Transverse colon (tissue), 4 donors: ENCODE results near the gene BAX. TPM values are rescaled to one million over a fixed set of nuclear protein-coding genes. Genes with fewer than 3 reads are reported as not detected.

Source experiments
- DNase-seq: peaks from one replicate; pipeline ENCODE4 v3.0.0-alpha.2; 2019
- H3K27ac ChIP-seq, 4 donors: fragments of 200-600 bp; sonication (generic); 2 replicates each; pipeline ENCODE4 v1.5.1; 2016 to 2018; ENCODE audit warnings: inconsistent platforms in 4 of 4
- H3K27me3 ChIP-seq: fragments of 200-600 bp; sonication (generic); 2 replicates; pipeline ENCODE4 v1.5.1; 2017; ENCODE audit warnings: inconsistent platforms
- H3K36me3 ChIP-seq, 4 donors: fragments of 200-600 bp; sonication (generic); 2 replicates each; pipeline ENCODE4 v1.5.1; 2017 to 2019; ENCODE audit warnings: inconsistent platforms in 4 of 4
- H3K4me1 ChIP-seq, 4 donors: fragments of 200-600 bp; sonication (generic); 2 replicates each; pipeline ENCODE4 v1.5.1; 2017 to 2020; ENCODE audit warnings: inconsistent platforms in 4 of 4
- H3K4me3 ChIP-seq, 4 donors: fragments of 200-600 bp; sonication (generic); 1 replicate in 1 of 4; 2 replicates in 3 of 4; pipeline versions ENCODE4 v1.5.1 to v1.6.1; 2017 to 2019; ENCODE audit warnings: inconsistent platforms in 4 of 4
- H3K9me3 ChIP-seq, 2 donors: fragments of 200-600 bp; sonication (generic); 2 replicates each; pipeline ENCODE4 v1.5.1; 2017 to 2019; ENCODE audit warnings: inconsistent platforms in 2 of 2
- EP300 ChIP-seq: sonication (generic); formaldehyde crosslinking; IDR thresholded peaks from one replicate; pipeline ENCODE4 v1.6.1; 2017; ENCODE audit warnings: antibody characterized with exemption, low read depth
- POLR2A ChIP-seq: fragments of 450-650 bp; IDR thresholded peaks from one replicate; pipeline ENCODE4 v1.6.1; 2016; ENCODE audit warnings: antibody characterized with exemption, mild to moderate bottlenecking, moderate library complexity
- POLR2AphosphoS5 ChIP-seq, 3 donors: sonication (generic); formaldehyde crosslinking; IDR thresholded peaks; one replicate each; pipeline ENCODE4 v1.6.1; 2016; ENCODE audit warnings: antibody characterized with exemption in 3 of 3
- WGBS, 2 donors: methylation state at CpG; one replicate each; pipeline ENCODE4 v1.1.5; 2018; ENCODE audit warnings: low coverage in 1 of 2; 5-methylcytosine and 5-hydroxymethylcytosine counted together
- in situ Hi-C, 4 donors: fragments of 200-750 bp; cut with MboI; loops; one replicate each; pipeline versions ENCODE4 v1.15.0 to v1.15.1; 2017; ENCODE audit warnings: low sequenced_read_pairs in 3 of 4, low pct_ligation_motif_present in 1 of 4, low pct_unique_long_range_greater_than_20kb in 1 of 4
- intact Hi-C: fragments of 100-400 bp; cut with DNase I; formaldehyde crosslinking; loops from one replicate; pipeline ENCODE4 v1.15.1; 2023; ENCODE audit warnings: low total_unique reads
- total RNA-seq, 4 donors: library from RNA; depleted of rRNA; stranded (reverse); fragments of >200 nt; gene quantifications; one replicate each; pipeline ENCODE4 v1.1.0, GENCODE V29; 2016
- TF ChIP-seq, protein P1 (sequence below), 5 experiments: fragments of 200-600 bp in 3 of 5; fragments of 450-650 bp in 2 of 5; sonication (generic) in 3 of 5; IDR thresholded peaks; 1 replicate in 2 of 5; 2 replicates in 3 of 5; pipeline ENCODE4 v1.5.1; 2016 to 2017; ENCODE audit warnings: antibody characterized with exemption in 5 of 5, inconsistent platforms in 3 of 5, mild to moderate bottlenecking in 2 of 5, moderate library complexity in 1 of 5

Gene BAX
- total RNA-seq, 4 donors from 2014 or later: 74.5 to 152 (median 112) TPM

DNA sequence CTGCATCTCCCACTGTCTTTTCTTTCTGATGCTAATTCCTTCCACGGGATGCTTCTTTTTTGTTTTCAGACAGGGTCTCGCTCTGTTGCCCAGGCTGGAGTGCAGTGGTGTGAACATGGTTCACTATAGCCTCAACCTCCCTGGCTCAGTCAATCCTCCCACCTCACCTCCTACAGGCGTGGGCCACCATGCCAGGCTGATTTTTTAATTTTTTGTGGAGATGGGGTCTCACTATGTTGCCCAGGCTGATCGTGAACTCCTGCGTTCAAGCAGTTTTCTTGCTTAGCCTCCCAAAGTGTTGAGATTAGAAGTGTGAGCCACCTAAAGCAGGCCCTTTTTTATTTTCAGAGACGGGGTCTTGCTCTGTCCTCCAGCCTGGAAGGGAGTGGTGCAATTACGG is 33.6 kb downstream of the BAX start:
- intact Hi-C loops: no loop called here
- 78 to 97% methylated on average over 3 to 7 of the region's 7 CpGs for WGBS, 2 donors
- no peaks in the 10 kb centered on the region for H3K9me3 ChIP-seq
- no peaks in the 10 kb centered on the region for H3K27me3 ChIP-seq
- TF ChIP-seq EP300 (no peak), POLR2A (no peak), POLR2AphosphoS5 (IDR thresholded peaks at IDR 0.05) (no peak)
- TF ChIP-seq, protein P1, sequence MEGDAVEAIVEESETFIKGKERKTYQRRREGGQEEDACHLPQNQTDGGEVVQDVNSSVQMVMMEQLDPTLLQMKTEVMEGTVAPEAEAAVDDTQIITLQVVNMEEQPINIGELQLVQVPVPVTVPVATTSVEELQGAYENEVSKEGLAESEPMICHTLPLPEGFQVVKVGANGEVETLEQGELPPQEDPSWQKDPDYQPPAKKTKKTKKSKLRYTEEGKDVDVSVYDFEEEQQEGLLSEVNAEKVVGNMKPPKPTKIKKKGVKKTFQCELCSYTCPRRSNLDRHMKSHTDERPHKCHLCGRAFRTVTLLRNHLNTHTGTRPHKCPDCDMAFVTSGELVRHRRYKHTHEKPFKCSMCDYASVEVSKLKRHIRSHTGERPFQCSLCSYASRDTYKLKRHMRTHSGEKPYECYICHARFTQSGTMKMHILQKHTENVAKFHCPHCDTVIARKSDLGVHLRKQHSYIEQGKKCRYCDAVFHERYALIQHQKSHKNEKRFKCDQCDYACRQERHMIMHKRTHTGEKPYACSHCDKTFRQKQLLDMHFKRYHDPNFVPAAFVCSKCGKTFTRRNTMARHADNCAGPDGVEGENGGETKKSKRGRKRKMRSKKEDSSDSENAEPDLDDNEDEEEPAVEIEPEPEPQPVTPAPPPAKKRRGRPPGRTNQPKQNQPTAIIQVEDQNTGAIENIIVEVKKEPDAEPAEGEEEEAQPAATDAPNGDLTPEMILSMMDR (IDR thresholded peaks at IDR 0.05): no peak
- H3K27ac ChIP-seq: no peak overlapping the region
- DNase-seq: no peak
- no peak overlapping the region for H3K4me3 ChIP-seq
- in situ Hi-C loops: no loop called here
- peaks cover 9 to 20% (median 17%) of the 10 kb centered on the region in 4 donors for H3K4me1 ChIP-seq
- peaks cover 0 to 27% (median 6%) of the 10 kb centered on the region in 4 donors for H3K36me3 ChIP-seq

DNA sequence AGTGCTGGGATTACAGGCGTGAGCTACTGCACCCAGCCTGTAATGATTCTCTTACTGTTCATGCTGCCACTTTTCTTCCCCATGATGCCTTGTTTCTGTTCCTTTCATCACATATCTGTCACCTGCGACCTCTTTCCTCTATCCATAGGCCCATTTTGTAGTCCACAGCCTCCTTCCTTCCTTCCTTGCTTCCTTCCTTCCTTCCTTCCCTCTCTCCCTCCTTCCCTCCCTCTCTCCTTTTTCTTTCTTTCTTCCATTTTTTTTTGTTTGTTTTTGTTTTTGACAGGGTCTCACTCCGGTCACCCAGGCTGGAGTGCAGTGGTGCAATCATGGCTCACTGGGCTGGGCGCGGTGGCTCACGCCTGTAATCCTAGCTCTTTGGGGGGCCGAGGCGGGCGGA is 34.2 kb downstream of the BAX start:
- H3K9me3 ChIP-seq: no peaks in the 10 kb centered on the region
- TF ChIP-seq POLR2A: no peak
- TF ChIP-seq, protein P1 (IDR thresholded peaks at IDR 0.05): no peak
- no peak for TF ChIP-seq EP300
- TF ChIP-seq POLR2AphosphoS5 (IDR thresholded peaks at IDR 0.05): no peak
- WGBS, 2 donors: 90 to 96% methylated on average over 1 to 9 of the region's 9 CpGs
- H3K27me3 ChIP-seq: no peaks in the 10 kb centered on the region
- no peak overlapping the region for H3K27ac ChIP-seq
- peaks cover 9 to 21% (median 17%) of the 10 kb centered on the region in 4 donors for H3K4me1 ChIP-seq
- peaks cover 0 to 27% (median 6%) of the 10 kb centered on the region in 4 donors for H3K36me3 ChIP-seq
- intact Hi-C loops: no loop called here
- in situ Hi-C loops: no loop called here
- no peak overlapping the region for H3K4me3 ChIP-seq
- no peak for DNase-seq

DNA sequence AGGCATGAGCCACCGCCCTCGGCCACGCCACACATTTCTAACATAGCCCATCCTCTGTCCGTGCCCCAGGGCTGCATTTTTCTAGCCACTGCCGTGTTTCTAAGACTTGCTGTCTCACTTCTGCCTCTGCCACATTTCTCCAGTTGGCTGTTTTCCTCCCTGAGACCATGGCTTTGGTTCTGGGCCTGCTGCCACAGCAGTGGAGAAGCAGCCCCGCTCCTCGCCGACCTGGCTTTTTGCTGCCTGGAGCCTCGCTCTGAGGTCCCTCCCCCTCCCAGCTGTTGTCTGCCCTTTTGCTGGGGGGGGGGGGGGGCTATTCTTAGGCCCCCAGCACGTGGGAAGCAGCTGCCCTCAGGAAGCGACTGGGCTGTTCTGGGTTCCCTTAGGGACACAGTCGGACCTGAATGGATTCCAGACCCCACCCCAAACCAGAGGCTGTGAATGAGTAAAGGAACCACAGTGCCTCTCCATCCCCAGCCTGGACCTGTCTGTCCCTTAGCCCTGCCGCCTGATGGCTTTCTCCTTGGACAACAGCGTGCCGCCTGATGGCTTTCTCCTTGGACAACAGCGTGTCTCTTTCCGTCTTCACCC is 35.1 kb downstream of the BAX start:
- Histone ChIP-seq H3K27ac (no peak overlapping the region), H3K36me3 (peaks cover 0 to 18% (median 3%) of the 10 kb centered on the region in 4 donors), H3K9me3 (no peaks in the 10 kb centered on the region), H3K27me3 (no peaks in the 10 kb centered on the region), H3K4me1 (peaks cover 16 to 30% (median 26%) of the 10 kb centered on the region in 4 donors), H3K4me3 (no peak overlapping the region)
- WGBS, 2 donors: 85% methylated on average over 5 to 15 of the region's 17 CpGs
- intact Hi-C loops: no loop called here
- in situ Hi-C loops: no loop called here
- TF ChIP-seq, protein P1 (IDR thresholded peaks at IDR 0.05): no peak
- TF ChIP-seq POLR2A: no peak
- no peak for TF ChIP-seq EP300
- TF ChIP-seq POLR2AphosphoS5 (IDR thresholded peaks at IDR 0.05): no peak
- DNase-seq: no peak

DNA sequence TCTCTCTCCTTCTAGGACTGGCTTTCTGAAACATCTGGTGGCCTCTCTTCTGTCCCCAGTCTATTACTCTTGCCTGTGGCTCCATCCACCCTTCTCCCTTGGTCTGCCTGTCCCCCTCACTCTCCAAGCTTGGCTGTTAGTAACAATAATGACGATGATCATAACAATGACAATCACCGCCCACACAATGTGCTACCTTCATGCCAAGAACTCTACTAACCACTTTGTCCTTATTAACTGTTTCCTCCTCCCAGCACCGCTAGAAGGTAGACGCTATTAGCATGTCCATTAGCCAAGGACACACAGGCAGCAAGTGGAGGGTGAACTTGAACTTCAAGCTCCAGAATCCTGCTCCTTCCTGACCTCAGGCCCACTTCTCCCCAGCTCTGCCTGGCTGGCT is 35.7 kb downstream of the BAX start:
- peaks cover 16 to 36% (median 29%) of the 10 kb centered on the region in 4 donors for H3K4me1 ChIP-seq
- no peaks in the 10 kb centered on the region for H3K27me3 ChIP-seq
- H3K9me3 ChIP-seq: no peaks in the 10 kb centered on the region
- DNase-seq: no peak
- WGBS, 2 donors: 78 to 81% methylated on average over 4 of the region's 4 CpGs
- in situ Hi-C loops (no loop called here), intact Hi-C loops (no loop called here)
- H3K27ac ChIP-seq: no peak overlapping the region
- no peak for TF ChIP-seq EP300
- TF ChIP-seq, protein P1 (IDR thresholded peaks at IDR 0.05): no peak
- no peak for TF ChIP-seq POLR2A
- TF ChIP-seq POLR2AphosphoS5 (IDR thresholded peaks at IDR 0.05): no peak
- no peak overlapping the region for H3K4me3 ChIP-seq
- H3K36me3 ChIP-seq: peaks cover 0 to 12% (median under 1%) of the 10 kb centered on the region in 4 donors
